Naive thymus-derived CD4-positive, alpha-beta T cell (primary cell): Measurements from ENCODE around the gene TLN1. TPM values are rescaled to one million over a fixed set of nuclear protein-coding genes. Genes with fewer than 3 reads are reported as not detected.

Experiments
- ATAC-seq: fragments of 150-1000 bp; cut with Tn5 transposase; 2 replicates; pipeline ENCODE4 v1.10.0; 2021; ENCODE audit warnings: mild to moderate bottlenecking, moderate library complexity
- CTCF ChIA-PET: fragments of 350-600 bp; sonication (Branson Sonifier 250); formaldehyde crosslinking; loops from one replicate; lab custom pipeline; 2021; ENCODE audit warnings: antibody characterized with exemption; lab: Charles Lee
- POLR2A ChIA-PET: fragments of 350-600 bp; sonication (Branson Sonifier 250); formaldehyde crosslinking; loops from one replicate; lab custom pipeline; 2021; ENCODE audit warnings: antibody characterized with exemption, inconsistent platforms; lab: Charles Lee
- DNase-seq, 9 donors: peaks; one replicate each; pipeline versions ENCODE4 v3.0.0 to v3.0.0-alpha.2; 2020 to 2022; ENCODE audit warnings: mixed read lengths in 1 of 9
- H3K27ac ChIP-seq: one replicate; pipeline ENCODE4 v1.7.0; 2013; ENCODE audit warnings: mild to moderate bottlenecking, low read depth, low read length, moderate library complexity
- H3K27me3 ChIP-seq, 2 donors: one replicate each; pipeline ENCODE4 v1.7.0; 2013; ENCODE audit warnings: low read length in 2 of 2, mild to moderate bottlenecking in 2 of 2, moderate library complexity in 2 of 2; ENCODE audit not compliant: control insufficient read depth in 2 of 2, insufficient read depth in 2 of 2
- H3K36me3 ChIP-seq, 3 experiments: 1 replicate in 2 of 3; 2 replicates in 1 of 3; pipeline ENCODE4 v1.7.0; 2013; ENCODE audit warnings: low read length in 3 of 3, mild to moderate bottlenecking in 3 of 3, moderate library complexity in 1 of 3; ENCODE audit not compliant: insufficient read depth in 3 of 3, control insufficient read depth in 2 of 3
- H3K4me1 ChIP-seq, 2 donors: one replicate each; pipeline ENCODE4 v1.7.0; 2013; ENCODE audit warnings: low read length in 2 of 2, mild to moderate bottlenecking in 2 of 2, moderate library complexity in 1 of 2; ENCODE audit not compliant: control insufficient read depth in 2 of 2, insufficient read depth in 2 of 2
- H3K4me3 ChIP-seq: 2 replicates; pipeline ENCODE4 v1.7.0; 2013; ENCODE audit warnings: mild to moderate bottlenecking, low read length
- H3K9me3 ChIP-seq, 3 experiments: 1 replicate in 2 of 3; 2 replicates in 1 of 3; pipeline ENCODE4 v1.7.0; 2013; ENCODE audit warnings: low read length in 3 of 3; ENCODE audit not compliant: control insufficient read depth in 2 of 3
- H3K27ac Mint-ChIP-seq, 9 donors: one replicate each; pipeline ENCODE4 v1.8.0; 2020 to 2022; ENCODE audit warnings: mixed read lengths in 9 of 9, mild to moderate bottlenecking in 8 of 9, moderate library complexity in 5 of 9, inconsistent platforms in 2 of 9
- H3K27me3 Mint-ChIP-seq, 5 donors: one replicate each; pipeline ENCODE4 v1.8.0; 2021 to 2022; ENCODE audit warnings: mixed read lengths in 5 of 5, mild to moderate bottlenecking in 1 of 5
- H3K36me3 Mint-ChIP-seq, 5 donors: one replicate each; pipeline ENCODE4 v1.8.0; 2020 to 2022; ENCODE audit warnings: mixed read lengths in 5 of 5, mild to moderate bottlenecking in 3 of 5, inconsistent platforms in 1 of 5
- H3K4me1 Mint-ChIP-seq, 7 donors: one replicate each; pipeline ENCODE4 v1.8.0; 2020 to 2022; ENCODE audit warnings: mixed read lengths in 7 of 7, mild to moderate bottlenecking in 3 of 7, inconsistent platforms in 1 of 7
- H3K4me3 Mint-ChIP-seq, 10 donors: one replicate each; pipeline ENCODE4 v1.8.0; 2020 to 2022; ENCODE audit warnings: mild to moderate bottlenecking in 10 of 10, mixed read lengths in 10 of 10, moderate library complexity in 6 of 10, inconsistent platforms in 2 of 10
- H3K9me3 Mint-ChIP-seq, 11 donors: one replicate each; pipeline ENCODE4 v1.8.0; 2020 to 2022; ENCODE audit warnings: mixed read lengths in 11 of 11, mild to moderate bottlenecking in 4 of 11, inconsistent platforms in 1 of 11, moderate library complexity in 1 of 11
- intact Hi-C, 2 donors: fragments of 100-400 bp; cut with micrococcal nuclease; formaldehyde crosslinking; loops; one replicate each; pipeline ENCODE4 v1.15.1; 2023
- polyA plus RNA-seq, 2 donors: library from polyadenylated mRNA; unstranded; fragments of 300-500 nt; fragmentation: Illumina TruSeq; gene quantifications; one replicate each; pipeline ENCODE4 v1.2.3, GENCODE V29; 2021
- total RNA-seq, 6 experiments: library from RNA in 5 of 6; stranded (reverse) in 5 of 6; gene quantifications; 1 replicate in 5 of 6; 2 replicates in 1 of 6; pipeline ENCODE4 v1.2.3 and lab custom pipeline; 2021 to 2026

TLN1 gene
- total and polyA plus RNA-seq, 7 experiments from 2014 or later, result 33.8 to 369 (median 230) TPM

DNA sequence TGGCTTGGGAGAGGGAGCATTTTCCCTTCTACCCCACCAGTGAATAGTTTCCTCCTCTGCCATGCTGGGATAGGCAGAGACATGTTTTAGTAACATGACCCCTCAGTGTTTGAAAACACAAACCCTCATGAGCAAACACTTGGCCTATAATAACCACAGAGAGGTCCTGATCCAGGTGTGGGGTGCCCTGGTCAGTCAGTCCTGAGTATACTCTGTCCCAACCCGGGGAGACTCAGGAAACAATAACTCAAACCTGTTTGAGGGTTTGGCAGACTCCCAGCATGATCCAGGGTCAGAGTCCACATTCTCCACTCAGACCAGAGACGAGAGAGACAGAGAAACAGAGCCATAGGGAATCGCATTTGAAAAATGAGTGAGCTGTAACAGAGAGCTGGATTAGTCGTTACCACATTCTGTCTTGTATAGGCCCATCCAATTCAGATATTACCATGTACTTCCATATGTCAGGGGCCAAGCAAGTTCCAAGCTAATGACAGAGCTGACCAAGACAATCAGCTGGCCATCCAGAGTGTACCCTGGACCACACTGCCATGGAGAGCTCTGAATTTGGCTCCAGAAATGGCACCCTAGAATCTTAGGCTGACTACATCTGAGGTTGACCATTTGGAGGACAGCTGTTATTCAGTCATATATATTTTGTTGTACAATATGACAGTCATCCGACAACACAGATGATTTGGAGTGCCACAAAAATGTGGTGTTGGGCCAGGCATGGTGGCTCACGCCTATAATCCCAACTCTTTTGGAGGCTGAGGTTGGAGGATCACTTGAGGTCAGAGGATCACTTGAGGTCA is 62.5 kb downstream of the TLN1 start:
- POLR2A ChIA-PET, result interaction anchor here (1.1 to 1.4 kb wide), 3 partner anchors 20 to 49 kb away, joined by 3 read pairs; no protein-coding TSS in a partner anchor
- H3K4me1 ChIP-seq, result no peaks in the 10 kb centered on the region
- H3K4me3 Mint-ChIP-seq, result no peak overlapping the region
- H3K27me3 Mint-ChIP-seq, result peaks cover 0 to 19% (median 3%) of the 10 kb centered on the region in 5 donors
- H3K36me3 Mint-ChIP-seq, result peaks cover 0 to 6% (median 0%) of the 10 kb centered on the region in 5 donors
- H3K27me3 ChIP-seq, result peaks cover 0 to 4% of the 10 kb centered on the region in 2 donors
- CTCF ChIA-PET, result interaction anchor here (0.7 to 3.7 kb wide), 4 partner anchors 11 to 53 kb away, joined by 3 to 15 read pairs (median 6); partner anchors contain the start of genes CCDC107 and RMRP
- ATAC-seq (no peak), DNase-seq (no peak)
- H3K4me1 Mint-ChIP-seq, result peaks cover 8 to 23% (median 20%) of the 10 kb centered on the region in 7 donors
- H3K36me3 ChIP-seq, result no peaks in the 10 kb centered on the region
- H3K9me3 Mint-ChIP-seq, result peaks cover 0 to 8% (median 0%) of the 10 kb centered on the region in 11 donors
- intact Hi-C loops, result no loop called here
- no peak overlapping the region for H3K4me3 ChIP-seq
- no peak overlapping the region for H3K27ac ChIP-seq
- no peaks in the 10 kb centered on the region for H3K9me3 ChIP-seq
- no peak overlapping the region for H3K27ac Mint-ChIP-seq

DNA sequence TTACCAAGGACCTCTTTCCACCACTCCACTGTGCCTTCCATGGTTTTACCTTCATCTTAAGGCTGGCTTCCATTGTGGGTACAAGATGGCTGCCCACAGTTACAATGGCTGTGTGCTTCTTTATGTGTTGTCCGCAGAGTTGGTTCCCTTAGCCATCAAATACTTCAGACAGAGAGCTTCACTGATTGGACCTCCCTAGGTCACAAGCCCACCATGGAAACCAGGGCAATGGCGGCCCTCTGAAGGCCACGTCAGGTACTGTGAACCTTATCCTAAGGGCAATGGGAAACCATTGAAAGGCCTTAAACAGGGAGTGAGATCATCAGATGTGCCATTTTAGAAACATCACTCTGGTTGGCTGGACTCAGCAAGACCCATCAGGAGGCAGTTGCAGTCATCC is 64.1 kb downstream of the TLN1 start:
- Histone ChIP-seq H3K9me3 (no peaks in the 10 kb centered on the region), H3K27me3 (no peaks in the 10 kb centered on the region), H3K36me3 (no peaks in the 10 kb centered on the region), H3K4me1 (peaks cover 0 to 1% of the 10 kb centered on the region in 2 donors), H3K4me3 (no peak overlapping the region), H3K27ac (no peak overlapping the region)
- intact Hi-C loops, result no loop called here
- H3K4me3 Mint-ChIP-seq, result no peak overlapping the region
- H3K27me3 Mint-ChIP-seq, result peaks cover 0 to 4% (median 0%) of the 10 kb centered on the region in 5 donors
- ATAC-seq (no peak), DNase-seq (no peak)
- peaks cover 12 to 36% (median 32%) of the 10 kb centered on the region in 7 donors for H3K4me1 Mint-ChIP-seq
- peaks cover 0 to 3% (median 0%) of the 10 kb centered on the region in 5 donors for H3K36me3 Mint-ChIP-seq
- ChIA-PET CTCF (interaction anchor here (1.0 to 3.7 kb wide), 2 partner anchors 10 to 29 kb away, joined by 3 to 15 read pairs; partner anchors contain the start of genes CCDC107 and RMRP), POLR2A (interaction anchor here (0.6 to 1.0 kb wide), 2 partner anchors 21 to 30 kb away, joined by 3 read pairs; no protein-coding TSS in a partner anchor)
- peaks cover 0 to 8% (median 0%) of the 10 kb centered on the region in 11 donors for H3K9me3 Mint-ChIP-seq
- no peak overlapping the region for H3K27ac Mint-ChIP-seq

DNA sequence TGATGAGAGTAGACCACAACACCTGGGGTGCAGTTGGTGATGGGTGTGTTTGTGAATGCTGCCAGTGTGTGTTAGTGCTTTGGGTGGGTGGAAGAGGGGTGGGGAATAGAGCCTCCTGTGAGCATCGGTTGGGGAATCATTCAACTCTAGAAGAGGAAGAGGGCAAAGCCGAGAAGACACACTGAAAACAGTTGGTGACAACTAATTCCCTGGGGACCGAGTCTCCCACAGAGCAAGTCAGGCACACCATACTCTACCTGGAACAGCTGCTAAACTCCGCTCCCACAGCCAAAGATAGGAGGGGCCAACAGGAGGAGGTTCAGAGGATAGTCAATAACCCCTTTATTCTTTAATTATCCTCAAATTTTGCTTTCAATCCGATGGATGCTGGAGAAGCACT is 65.4 kb downstream of the TLN1 start:
- ChIA-PET CTCF (interaction anchor here (1.9 kb wide), 1 partner anchor 21 kb away, joined by 4 read pairs; no protein-coding TSS in a partner anchor), POLR2A (interaction anchor here (0.7 to 11.8 kb wide), 3 partner anchors 19 to 76 kb away, joined by 3 to 264 read pairs (median 4); partner anchors contain the start of gene SIT1)
- DNase-seq, result no peak
- H3K4me3 ChIP-seq, result no peak overlapping the region
- Mint-ChIP-seq H3K4me1 (peaks cover 26 to 49% (median 46%) of the 10 kb centered on the region in 7 donors), H3K27me3 (no peaks in the 10 kb centered on the region), H3K4me3 (peak overlapping the region in 1 of 10 donors; percentile 41), H3K9me3 (peaks cover 0 to 8% (median 0%) of the 10 kb centered on the region in 11 donors), H3K27ac (peak overlapping the region in 2 of 9 donors; percentile 4 to 72), H3K36me3 (peaks cover 0 to 9% (median 0%) of the 10 kb centered on the region in 5 donors)
- peaks cover 12 to 15% of the 10 kb centered on the region in 2 donors for H3K4me1 ChIP-seq
- no peaks in the 10 kb centered on the region for H3K36me3 ChIP-seq
- no peak overlapping the region for H3K27ac ChIP-seq
- intact Hi-C loops, result no loop called here
- no peak for ATAC-seq
- H3K27me3 ChIP-seq, result no peaks in the 10 kb centered on the region
- no peaks in the 10 kb centered on the region for H3K9me3 ChIP-seq

DNA sequence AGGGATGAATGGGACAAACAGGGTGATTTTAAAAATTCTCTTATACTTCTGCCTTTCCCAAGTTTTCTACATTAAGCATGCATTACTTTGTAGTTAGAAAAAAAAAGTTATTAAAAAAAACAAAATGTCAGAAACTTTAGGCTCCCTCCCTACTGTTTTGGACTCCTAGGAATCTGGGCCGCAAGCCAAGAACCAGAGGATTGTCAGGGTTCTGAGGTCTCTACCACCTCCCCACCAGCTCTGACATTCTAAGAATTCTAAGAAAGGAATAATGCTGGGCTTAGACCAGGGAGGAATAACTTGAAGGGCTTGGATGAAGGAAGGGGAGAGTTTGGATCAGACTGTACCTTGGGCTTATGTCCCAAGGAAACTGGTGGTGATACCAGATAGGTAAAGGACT is 66.0 kb downstream of the TLN1 start:
- DNase-seq (no peak), ATAC-seq (no peak)
- peaks cover 0 to 2% (median 0%) of the 10 kb centered on the region in 3 experiments for H3K36me3 ChIP-seq
- H3K4me3 ChIP-seq, result no peak overlapping the region
- peak overlapping the region in 2 of 9 donors; percentile 21 to 72 for H3K27ac Mint-ChIP-seq
- no peak overlapping the region for H3K27ac ChIP-seq
- CTCF ChIA-PET, result interaction anchor here (0.9 to 2.4 kb wide), 6 partner anchors 19 to 160 kb away, joined by 3 to 9 read pairs (median 4); no protein-coding TSS in a partner anchor
- H3K36me3 Mint-ChIP-seq, result peaks cover 0 to 9% (median under 1%) of the 10 kb centered on the region in 5 donors
- H3K4me3 Mint-ChIP-seq, result peak overlapping the region; percentile 25 to 94 (median 78)
- intact Hi-C loops, result no loop called here
- H3K27me3 ChIP-seq, result no peaks in the 10 kb centered on the region
- H3K9me3 Mint-ChIP-seq, result peaks cover 0 to 8% (median 0%) of the 10 kb centered on the region in 11 donors
- H3K4me1 ChIP-seq, result peaks cover 17 to 18% of the 10 kb centered on the region in 2 donors
- H3K9me3 ChIP-seq, result no peaks in the 10 kb centered on the region
- POLR2A ChIA-PET, result interaction anchor here (0.7 to 11.8 kb wide), 6 partner anchors 10 to 357 kb away, joined by 3 to 264 read pairs (median 4); partner anchors contain the start of genes CREB3, SIT1 and TLN1
- no peaks in the 10 kb centered on the region for H3K27me3 Mint-ChIP-seq
- H3K4me1 Mint-ChIP-seq, result peaks cover 27 to 54% (median 51%) of the 10 kb centered on the region in 7 donors

DNA sequence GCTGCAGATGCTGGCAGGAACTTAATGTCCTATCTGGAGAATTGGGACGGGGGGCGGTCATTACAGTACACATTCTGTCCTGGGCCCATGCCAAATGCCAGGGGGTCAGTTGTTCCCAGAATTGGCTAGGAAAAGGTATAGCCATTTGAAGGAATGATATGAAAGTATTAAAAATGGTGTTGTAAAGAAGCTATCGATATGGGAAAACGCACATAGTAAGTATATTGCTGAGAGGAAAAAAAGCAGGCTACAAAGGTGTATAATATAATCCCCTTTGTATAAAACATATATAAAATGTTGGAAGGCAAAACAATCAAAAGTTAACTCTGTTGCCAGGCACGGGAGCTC is 66.5 kb downstream of the TLN1 start:
- Mint-ChIP-seq H3K27me3 (no peaks in the 10 kb centered on the region), H3K36me3 (peaks cover 0 to 15% (median 6%) of the 10 kb centered on the region in 5 donors), H3K27ac (peak overlapping the region; percentile 38 to 84 (median 76)), H3K9me3 (peaks cover 0 to 8% (median 0%) of the 10 kb centered on the region in 11 donors), H3K4me1 (peaks cover 33 to 60% (median 57%) of the 10 kb centered on the region in 7 donors), H3K4me3 (peak overlapping the region; percentile 82 to 94 (median 87))
- ATAC-seq (no peak), DNase-seq (no peak)
- Histone ChIP-seq H3K9me3 (no peaks in the 10 kb centered on the region), H3K27me3 (no peaks in the 10 kb centered on the region), H3K4me1 (peaks cover 23 to 24% of the 10 kb centered on the region in 2 donors), H3K27ac (peak overlapping the region; percentile 54), H3K4me3 (peak overlapping the region; percentile 69), H3K36me3 (peaks cover 0 to 8% (median 5%) of the 10 kb centered on the region in 3 experiments)
- ChIA-PET CTCF (interaction anchor here (0.9 to 2.4 kb wide), 8 partner anchors 18 to 161 kb away, joined by 3 to 9 read pairs (median 4); no protein-coding TSS in a partner anchor), POLR2A (interaction anchor here (0.5 to 11.8 kb wide), 9 partner anchors 8 to 1010 kb away, joined by 3 to 264 read pairs (median 4); partner anchors contain the start of genes CA9, CREB3, SIT1 and TLN1)
- intact Hi-C loops, result loop anchor here (1.0 to 2.0 kb wide), 2 partner anchors 8 to 19 kb away; no protein-coding TSS in a partner anchor
